Measurements from ENCODE around the gene RELL2.

RELL2 gene

GRCh38 chr5:141681295-141681694 is 44.5 kb downstream of the RELL2 start:
- DNase-seq: no peak

GRCh38 chr5:141681695-141682641 is 45.2 kb downstream of the RELL2 start, which contains the start of gene ARAP3:
Gene ARAP3, minus strand, starts transcription at chr5:141682230. Its CDS starts 1,744 bp downstream, at chr5:141680486.
- DNase-seq: no peak

GRCh38 chr5:141683596-141684141 is 46.9 kb downstream of the RELL2 start:
- DNase-seq: no peak

GRCh38 chr5:141685591-141685990 is 48.8 kb downstream of the RELL2 start:
- no peak for DNase-seq

GRCh38 chr5:141686648-141687416 is 50.0 kb downstream of the RELL2 start:
- no peak for DNase-seq

All from NCI-H774 (cell line).